ENCODE measurements around the gene PHACTR4.
"Not testable (repeated sequence)": the region's sequence is repeated elsewhere in the genome, so short reads cannot be mapped to it uniquely, and the experiment has no call there.

The PHACTR4 gene

DNA sequence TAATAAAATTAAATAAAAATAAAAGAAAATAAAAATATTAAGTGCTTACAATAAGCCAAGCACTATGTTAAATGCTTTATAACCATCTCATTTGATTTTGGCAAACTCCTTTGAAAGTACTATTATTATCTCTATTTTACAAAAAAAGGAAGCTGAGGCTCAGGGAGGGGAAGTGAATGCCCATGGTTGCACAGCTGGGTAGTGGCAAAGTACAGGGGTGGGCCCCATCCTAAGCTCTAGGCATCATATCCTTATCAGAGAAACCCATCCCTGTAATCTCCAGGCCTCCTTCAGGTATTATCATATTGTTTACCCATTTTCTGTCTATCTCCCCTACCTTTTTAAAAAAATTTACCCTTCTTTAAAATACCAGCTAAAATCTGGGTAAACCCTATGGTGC, 43.0 kb upstream of the PHACTR4 start:
- Histone ChIP-seq H3K27ac (ENCODE audit: low read depth, low read length) (peak overlapping the region; percentile 77), H3K4me1 (ENCODE audit: control insufficient read depth, low read length) (peaks cover 30% of the 10 kb centered on the region), H3K9me2 (replicated peaks; ENCODE audit: control insufficient read depth, low read length) (no peaks in the 10 kb centered on the region), H4K20me1 (ENCODE audit: control insufficient read depth, insufficient read depth, low read depth, low read length) (no peaks in the 10 kb centered on the region), H3K4me3 (ENCODE audit: low read length) (peak overlapping the region; percentile 98), H3K36me3 (ENCODE audit: control insufficient read depth, low read length) (peaks cover 16% of the 10 kb centered on the region), H3K79me2 (ENCODE audit: control insufficient read depth, low read length) (peaks cover 31% of the 10 kb centered on the region), H3F3A (ENCODE audit: control insufficient read depth, insufficient read depth) (peaks cover 16% of the 10 kb centered on the region), H3K9me3 (ENCODE audit: control insufficient read depth, insufficient read depth, low read length) (no peaks in the 10 kb centered on the region), H3K4me2 (ENCODE audit: low read length) (peak overlapping the region; percentile 73), H3K27me3 (ENCODE audit: control insufficient read depth, low read length) (no peaks in the 10 kb centered on the region)
- TF ChIP-seq, protein P1, sequence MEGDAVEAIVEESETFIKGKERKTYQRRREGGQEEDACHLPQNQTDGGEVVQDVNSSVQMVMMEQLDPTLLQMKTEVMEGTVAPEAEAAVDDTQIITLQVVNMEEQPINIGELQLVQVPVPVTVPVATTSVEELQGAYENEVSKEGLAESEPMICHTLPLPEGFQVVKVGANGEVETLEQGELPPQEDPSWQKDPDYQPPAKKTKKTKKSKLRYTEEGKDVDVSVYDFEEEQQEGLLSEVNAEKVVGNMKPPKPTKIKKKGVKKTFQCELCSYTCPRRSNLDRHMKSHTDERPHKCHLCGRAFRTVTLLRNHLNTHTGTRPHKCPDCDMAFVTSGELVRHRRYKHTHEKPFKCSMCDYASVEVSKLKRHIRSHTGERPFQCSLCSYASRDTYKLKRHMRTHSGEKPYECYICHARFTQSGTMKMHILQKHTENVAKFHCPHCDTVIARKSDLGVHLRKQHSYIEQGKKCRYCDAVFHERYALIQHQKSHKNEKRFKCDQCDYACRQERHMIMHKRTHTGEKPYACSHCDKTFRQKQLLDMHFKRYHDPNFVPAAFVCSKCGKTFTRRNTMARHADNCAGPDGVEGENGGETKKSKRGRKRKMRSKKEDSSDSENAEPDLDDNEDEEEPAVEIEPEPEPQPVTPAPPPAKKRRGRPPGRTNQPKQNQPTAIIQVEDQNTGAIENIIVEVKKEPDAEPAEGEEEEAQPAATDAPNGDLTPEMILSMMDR (IDR thresholded peaks at IDR 0.05; ENCODE audit: low read depth, low read length, poor library complexity, severe bottlenecking), result no peak
- TF ChIP-seq EZH2phosphoT487 (IDR thresholded peaks at IDR 0.05; ENCODE audit: borderline replicate concordance, low read length), result no peak

- peak overlapping the region; percentile 73 for H3K4me2 ChIP-seq (ENCODE audit: low read length)
- TF ChIP-seq, protein P1 (IDR thresholded peaks at IDR 0.05; ENCODE audit: low read depth, low read length, poor library complexity, severe bottlenecking), result no peak
- TF ChIP-seq EZH2phosphoT487 (IDR thresholded peaks at IDR 0.05; ENCODE audit: borderline replicate concordance, low read length), result no peak
- no peaks in the 10 kb centered on the region for H3K9me3 ChIP-seq (ENCODE audit: control insufficient read depth, insufficient read depth, low read length)
- H3K27me3 ChIP-seq (ENCODE audit: control insufficient read depth, low read length), result no peaks in the 10 kb centered on the region
- peak overlapping the region; percentile 77 for H3K27ac ChIP-seq (ENCODE audit: low read depth, low read length)
- H3K9me2 ChIP-seq (replicated peaks; ENCODE audit: control insufficient read depth, low read length), result no peaks in the 10 kb centered on the region
- H3F3A ChIP-seq (ENCODE audit: control insufficient read depth, insufficient read depth), result peaks cover 16% of the 10 kb centered on the region
- H3K79me2 ChIP-seq (ENCODE audit: control insufficient read depth, low read length), result peaks cover 32% of the 10 kb centered on the region
- H4K20me1 ChIP-seq (ENCODE audit: control insufficient read depth, insufficient read depth, low read depth, low read length), result no peaks in the 10 kb centered on the region
- H3K4me3 ChIP-seq (ENCODE audit: low read length), result peak overlapping the region; percentile 98
- peaks cover 30% of the 10 kb centered on the region for H3K4me1 ChIP-seq (ENCODE audit: control insufficient read depth, low read length)
- peaks cover 21% of the 10 kb centered on the region for H3K36me3 ChIP-seq (ENCODE audit: control insufficient read depth, low read length)
Measured at GRCh38 chr1:28326984-28327383, 42.6 kb upstream of the PHACTR4 start.

GRCh38 chr1:28327431-28327830, 42.1 kb upstream of the PHACTR4 start:
- H3K27ac ChIP-seq (ENCODE audit: low read depth, low read length), result peak overlapping the region; percentile 77
- H3K4me1 ChIP-seq (ENCODE audit: control insufficient read depth, low read length), result peaks cover 30% of the 10 kb centered on the region
- peak overlapping the region; percentile 73 for H3K4me2 ChIP-seq (ENCODE audit: low read length)

DNA sequence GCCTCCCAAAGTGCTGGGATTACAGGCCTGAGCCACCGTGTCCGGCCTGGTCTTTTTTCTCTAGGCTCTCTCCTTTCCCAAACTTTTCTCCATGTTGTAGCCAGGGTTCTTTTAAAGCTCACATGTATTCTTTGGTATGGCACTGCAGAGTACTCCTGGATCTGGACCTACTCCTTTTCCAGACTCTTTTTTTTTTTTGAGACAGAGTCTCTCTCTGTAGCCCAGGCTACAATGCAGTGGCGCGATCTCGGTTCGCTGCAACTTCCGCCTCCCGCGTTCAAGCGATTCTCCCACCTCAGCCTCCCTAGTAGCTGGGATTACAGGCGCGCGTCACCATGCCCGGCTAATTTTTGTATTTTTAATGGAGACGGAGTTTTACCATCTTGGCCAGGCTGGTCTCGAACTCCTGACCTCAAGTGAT, 41.3 kb upstream of the PHACTR4 start:
- peaks cover 30% of the 10 kb centered on the region for H3K4me1 ChIP-seq (ENCODE audit: control insufficient read depth, low read length)
- TF ChIP-seq, protein P1 (IDR thresholded peaks at IDR 0.05; ENCODE audit: low read depth, low read length, poor library complexity, severe bottlenecking), result no peak
- no peak for TF ChIP-seq EZH2phosphoT487 (IDR thresholded peaks at IDR 0.05; ENCODE audit: borderline replicate concordance, low read length)
- H3K27me3 ChIP-seq (ENCODE audit: control insufficient read depth, low read length), result no peaks in the 10 kb centered on the region
- H3K27ac ChIP-seq (ENCODE audit: low read depth, low read length), result peak overlapping the region; percentile 77
- H3K4me2 ChIP-seq (ENCODE audit: low read length), result peak overlapping the region; percentile 73
- H3K4me3 ChIP-seq (ENCODE audit: low read length), result peak overlapping the region; percentile 98
- H3K9me2 ChIP-seq (replicated peaks; ENCODE audit: control insufficient read depth, low read length), result no peaks in the 10 kb centered on the region
- peaks cover 34% of the 10 kb centered on the region for H3K36me3 ChIP-seq (ENCODE audit: control insufficient read depth, low read length)
- H3K79me2 ChIP-seq (ENCODE audit: control insufficient read depth, low read length), result peaks cover 41% of the 10 kb centered on the region
- peaks cover 19% of the 10 kb centered on the region for H3F3A ChIP-seq (ENCODE audit: control insufficient read depth, insufficient read depth)
- no peaks in the 10 kb centered on the region for H3K9me3 ChIP-seq (ENCODE audit: control insufficient read depth, insufficient read depth, low read length)
- no peaks in the 10 kb centered on the region for H4K20me1 ChIP-seq (ENCODE audit: control insufficient read depth, insufficient read depth, low read depth, low read length)

More at GRCh38 chr1:28327431-28327830, 42.1 kb upstream of the PHACTR4 start:
- Histone ChIP-seq H3F3A (ENCODE audit: control insufficient read depth, insufficient read depth) (peaks cover 16% of the 10 kb centered on the region), H3K36me3 (ENCODE audit: control insufficient read depth, low read length) (peaks cover 25% of the 10 kb centered on the region), H3K4me3 (ENCODE audit: low read length) (peak overlapping the region; percentile 98), H3K79me2 (ENCODE audit: control insufficient read depth, low read length) (peaks cover 34% of the 10 kb centered on the region)
- not testable (repeated sequence) for H4K20me1 ChIP-seq (ENCODE audit: control insufficient read depth, insufficient read depth, low read depth, low read length); H3K9me2 ChIP-seq (replicated peaks; ENCODE audit: control insufficient read depth, low read length); H3K9me3 ChIP-seq (ENCODE audit: control insufficient read depth, insufficient read depth, low read length); H3K27me3 ChIP-seq (ENCODE audit: control insufficient read depth, low read length)

Measured in DOHH2 (cell line).